Body of pancreas (tissue), 4 donors: ENCODE data around the gene AP3B1.

Experiments used
- CTCF ChIP-seq, 7 experiments: fragments of 450-650 bp in 4 of 7; fragments of 200-600 bp in 3 of 7; sonication (generic) in 3 of 7; IDR thresholded peaks; one replicate each; pipeline ENCODE4 v1.5.1; 2016 to 2019; ENCODE audit warnings: antibody characterized with exemption in 7 of 7
- POLR2A ChIP-seq, 3 donors: fragments of 450-650 bp; IDR thresholded peaks; one replicate each; pipeline ENCODE4 v1.6.1; 2016; ENCODE audit warnings: antibody characterized with exemption in 3 of 3, mild to moderate bottlenecking in 2 of 3

- TF ChIP-seq CTCF (IDR thresholded peaks at IDR 0.05) (no peak), POLR2A (IDR thresholded peaks at IDR 0.05) (no peak)
These were observed 23.0 kb upstream of the AP3B1 start for GRCh38 chr5:78317515-78317914.
